Activated T-cell treated with anti-CD3 and anti-CD28 coated beads, Interleukin-2, amount 50 U/mL, for 4 hours (primary cell): ENCODE results near the gene LIMCH1. TPM values are rescaled to one million over a fixed set of nuclear protein-coding genes. Genes with fewer than 3 reads are reported as not detected.

Experiments
- ATAC-seq, 2 donors: fragments of 200-7000 bp; cut with Tn5 transposase; one replicate each; pipeline ENCODE4 v1.10.0; 2021
- DNase-seq: peaks from one replicate; pipeline ENCODE4 v3.0.0-alpha.2; 2020
- H3K27me3 Mint-ChIP-seq: one replicate; pipeline ENCODE4 v1.8.0; 2021; ENCODE audit warnings: low read depth, mixed read lengths
- H3K36me3 Mint-ChIP-seq: one replicate; pipeline ENCODE4 v1.8.0; 2022; ENCODE audit warnings: mixed read lengths; ENCODE audit not compliant: insufficient read depth
- H3K4me1 Mint-ChIP-seq: one replicate; pipeline ENCODE4 v1.8.0; 2021; ENCODE audit warnings: low read depth, mixed read lengths
- H3K4me3 Mint-ChIP-seq: one replicate; pipeline ENCODE4 v1.8.0; 2021; ENCODE audit warnings: mild to moderate bottlenecking, moderate library complexity, mixed read lengths
- H3K9me3 Mint-ChIP-seq: one replicate; pipeline ENCODE4 v1.8.0; 2021; ENCODE audit warnings: mixed read lengths
- total RNA-seq, 3 donors: library from RNA; stranded (reverse); gene quantifications; one replicate each; pipeline ENCODE4 v1.2.1, GENCODE V29; 2021

LIMCH1 gene
- total RNA-seq, 3 donors from 2014 or later, result 0.11 to 0.34 (median 0.15) TPM

DNA sequence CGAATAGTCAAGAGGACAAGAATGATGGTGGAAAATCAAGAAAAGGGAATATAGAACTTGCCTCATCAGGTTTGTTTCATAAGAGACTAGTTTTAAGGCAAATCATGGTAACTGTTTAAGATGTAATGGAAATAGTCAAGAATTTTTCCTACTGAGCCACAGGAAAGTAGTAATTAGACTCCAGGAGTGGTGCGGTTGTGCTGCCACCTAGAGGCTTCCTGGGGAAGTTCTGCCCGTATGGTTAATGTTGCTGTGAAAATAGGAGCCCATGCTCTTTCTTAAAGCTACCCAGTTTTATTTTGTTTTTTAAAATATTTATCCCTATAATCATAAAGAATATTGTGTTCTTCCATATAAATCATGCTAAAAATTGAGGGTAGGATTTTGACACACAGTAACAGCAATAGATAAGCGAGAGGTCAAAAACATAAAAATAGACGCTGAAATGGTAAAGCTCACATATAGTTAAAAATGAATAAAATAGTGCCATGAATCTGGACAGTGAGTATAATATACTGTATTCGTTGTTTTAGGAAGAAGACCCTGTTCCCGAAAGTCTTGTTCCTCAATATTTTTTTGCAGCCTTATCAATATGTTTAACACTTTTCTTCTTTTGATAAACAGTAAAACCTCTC is 123.6 kb downstream of the LIMCH1 start:
- peaks cover 8% of the 10 kb centered on the region for H3K27me3 Mint-ChIP-seq
- no peak overlapping the region for H3K4me3 Mint-ChIP-seq
- ATAC-seq (no peak), DNase-seq (no peak)
- peaks cover 3% of the 10 kb centered on the region for H3K4me1 Mint-ChIP-seq
- H3K36me3 Mint-ChIP-seq, result no peaks in the 10 kb centered on the region
- no peaks in the 10 kb centered on the region for H3K9me3 Mint-ChIP-seq

DNA sequence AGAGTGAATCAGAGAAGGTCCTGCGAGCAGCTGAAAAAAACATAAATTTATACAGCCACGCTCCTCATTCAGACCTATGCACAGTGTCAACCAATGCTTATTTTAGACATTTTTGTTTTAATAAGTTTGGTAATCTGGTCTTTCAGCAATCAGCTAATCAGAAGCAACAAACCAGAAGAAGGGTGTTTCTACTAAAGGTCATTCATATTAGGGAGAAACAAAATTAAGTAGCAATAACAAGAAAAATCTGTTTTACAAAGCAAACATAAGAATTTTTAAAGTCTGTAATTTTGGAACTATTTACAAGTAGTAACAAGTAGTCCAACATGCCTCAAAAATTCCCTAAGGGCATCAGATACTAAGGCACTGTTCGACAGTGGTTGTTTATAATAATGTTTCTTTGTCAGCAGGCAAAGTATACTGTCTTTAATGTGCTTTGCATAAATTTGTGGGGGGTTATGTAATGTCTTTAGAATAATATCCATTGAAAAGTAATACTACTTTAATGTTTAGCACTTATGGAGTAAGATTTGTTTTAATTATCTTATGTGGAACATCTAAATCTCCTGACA is 127.8 kb downstream of the LIMCH1 start:
- Mint-ChIP-seq H3K27me3 (peaks cover 9% of the 10 kb centered on the region), H3K4me3 (no peak overlapping the region), H3K9me3 (no peaks in the 10 kb centered on the region), H3K4me1 (no peaks in the 10 kb centered on the region), H3K36me3 (no peaks in the 10 kb centered on the region)
- ATAC-seq (no peak), DNase-seq (no peak)

GRCh38 chr4:41668024-41668423 is 130.1 kb downstream of the LIMCH1 start:
- H3K36me3 Mint-ChIP-seq, result no peaks in the 10 kb centered on the region
- no peaks in the 10 kb centered on the region for H3K9me3 Mint-ChIP-seq
- H3K4me1 Mint-ChIP-seq, result no peaks in the 10 kb centered on the region
- peaks cover 4% of the 10 kb centered on the region for H3K27me3 Mint-ChIP-seq
- no peak for ATAC-seq
- DNase-seq, result no peak
- no peak overlapping the region for H3K4me3 Mint-ChIP-seq

- Mint-ChIP-seq H3K27me3 (peaks cover 4% of the 10 kb centered on the region), H3K4me3 (no peak overlapping the region), H3K36me3 (no peaks in the 10 kb centered on the region), H3K9me3 (no peaks in the 10 kb centered on the region), H3K4me1 (no peaks in the 10 kb centered on the region)
- no peak for DNase-seq
- ATAC-seq, result no peak
Measured at GRCh38 chr4:41670530-41670929, 132.6 kb downstream of the LIMCH1 start.

GRCh38 chr4:41670982-41671381 is 133.0 kb downstream of the LIMCH1 start:
- no peaks in the 10 kb centered on the region for H3K9me3 Mint-ChIP-seq

DNA sequence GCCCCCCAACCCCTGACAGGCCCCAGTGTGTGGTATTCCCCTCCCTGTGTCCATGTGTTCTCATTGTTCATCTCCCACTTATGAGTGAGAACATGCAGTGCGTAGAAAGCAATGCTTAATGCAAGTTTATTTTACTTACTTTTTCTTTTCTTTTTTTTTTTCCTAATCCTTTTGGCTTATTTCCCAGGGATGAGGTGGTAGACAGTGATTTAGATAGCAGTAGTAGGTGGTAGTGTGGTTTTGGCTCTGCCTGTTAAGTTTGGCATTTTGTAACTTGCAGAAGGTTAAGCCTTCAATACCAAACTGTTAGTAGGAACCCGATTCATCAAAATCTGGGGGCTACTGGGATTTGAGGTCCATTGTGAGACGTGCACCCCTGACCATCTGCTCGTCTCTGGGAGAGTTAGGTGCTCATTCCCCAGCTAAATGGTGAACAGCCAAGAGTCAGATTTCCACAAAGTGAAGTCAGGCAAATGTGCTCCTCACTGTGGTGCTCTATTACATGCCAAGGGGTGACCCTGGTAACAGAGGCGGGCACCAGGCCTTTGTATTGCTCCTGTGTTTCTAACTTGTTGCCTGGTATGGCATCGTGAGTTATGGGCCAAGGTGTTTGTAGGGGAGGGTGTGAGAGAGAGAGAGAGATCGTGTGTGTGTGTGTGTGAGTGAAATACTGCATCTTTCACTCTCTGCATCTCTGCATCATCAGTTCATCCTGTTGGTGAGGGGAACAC is 140.3 kb downstream of the LIMCH1 start:
- Mint-ChIP-seq H3K9me3 (no peaks in the 10 kb centered on the region), H3K4me3 (no peak overlapping the region), H3K4me1 (no peaks in the 10 kb centered on the region), H3K36me3 (no peaks in the 10 kb centered on the region), H3K27me3 (no peaks in the 10 kb centered on the region)
- ATAC-seq (no peak), DNase-seq (no peak)

More at GRCh38 chr4:41670982-41671381, 133.0 kb downstream of the LIMCH1 start:
- ATAC-seq (no peak), DNase-seq (no peak)
- no peaks in the 10 kb centered on the region for H3K4me1 Mint-ChIP-seq
- peaks cover 4% of the 10 kb centered on the region for H3K27me3 Mint-ChIP-seq
- no peaks in the 10 kb centered on the region for H3K36me3 Mint-ChIP-seq
- H3K4me3 Mint-ChIP-seq, result no peak overlapping the region

GRCh38 chr4:41678951-41679350 is 141.0 kb downstream of the LIMCH1 start:
- no peaks in the 10 kb centered on the region for H3K36me3 Mint-ChIP-seq
- no peaks in the 10 kb centered on the region for H3K9me3 Mint-ChIP-seq
- no peaks in the 10 kb centered on the region for H3K27me3 Mint-ChIP-seq
- no peak for DNase-seq
- H3K4me1 Mint-ChIP-seq, result no peaks in the 10 kb centered on the region
- no peak overlapping the region for H3K4me3 Mint-ChIP-seq
- no peak for ATAC-seq

GRCh38 chr4:41679991-41680390 is 142.0 kb downstream of the LIMCH1 start:
- Mint-ChIP-seq H3K27me3 (no peaks in the 10 kb centered on the region), H3K4me3 (no peak overlapping the region), H3K36me3 (no peaks in the 10 kb centered on the region), H3K4me1 (no peaks in the 10 kb centered on the region), H3K9me3 (no peaks in the 10 kb centered on the region)
- ATAC-seq, result no peak
- DNase-seq, result no peak

- no peaks in the 10 kb centered on the region for H3K4me1 Mint-ChIP-seq
- no peaks in the 10 kb centered on the region for H3K9me3 Mint-ChIP-seq
- ATAC-seq (no peak), DNase-seq (no peak)
- no peaks in the 10 kb centered on the region for H3K27me3 Mint-ChIP-seq
- H3K36me3 Mint-ChIP-seq, result no peaks in the 10 kb centered on the region
- no peak overlapping the region for H3K4me3 Mint-ChIP-seq
Measured at GRCh38 chr4:41681054-41681453, 143.1 kb downstream of the LIMCH1 start.

DNA sequence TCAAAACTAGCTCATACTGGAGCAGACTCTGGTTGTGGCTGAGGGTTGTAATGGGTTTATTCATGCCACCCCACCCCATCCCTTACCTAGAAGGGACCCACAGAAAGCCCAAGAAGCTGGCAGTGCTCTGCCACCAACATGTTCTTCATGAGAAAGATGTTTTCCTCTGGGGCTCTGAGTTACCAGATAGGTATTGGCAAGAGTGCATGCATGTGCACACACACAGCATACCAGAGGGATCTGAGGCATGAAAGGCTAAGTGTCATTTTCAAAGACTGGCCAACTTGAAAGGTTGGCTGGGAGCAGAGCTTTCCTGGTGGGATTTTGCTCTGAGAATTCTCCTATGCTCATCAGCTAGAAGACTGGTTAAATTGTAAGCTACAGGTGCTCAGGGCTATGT is 145.4 kb downstream of the LIMCH1 start:
- H3K4me3 Mint-ChIP-seq, result no peak overlapping the region
- ATAC-seq (no peak), DNase-seq (no peak)
- peaks cover 3% of the 10 kb centered on the region for H3K27me3 Mint-ChIP-seq
- H3K36me3 Mint-ChIP-seq, result no peaks in the 10 kb centered on the region
- no peaks in the 10 kb centered on the region for H3K4me1 Mint-ChIP-seq
- H3K9me3 Mint-ChIP-seq, result no peaks in the 10 kb centered on the region

GRCh38 chr4:41686893-41687292 is 148.9 kb downstream of the LIMCH1 start:
- ATAC-seq, result no peak
- Mint-ChIP-seq H3K9me3 (no peaks in the 10 kb centered on the region), H3K27me3 (peaks cover 6% of the 10 kb centered on the region), H3K4me1 (no peaks in the 10 kb centered on the region), H3K4me3 (no peak overlapping the region), H3K36me3 (no peaks in the 10 kb centered on the region)
- no peak for DNase-seq

DNA sequence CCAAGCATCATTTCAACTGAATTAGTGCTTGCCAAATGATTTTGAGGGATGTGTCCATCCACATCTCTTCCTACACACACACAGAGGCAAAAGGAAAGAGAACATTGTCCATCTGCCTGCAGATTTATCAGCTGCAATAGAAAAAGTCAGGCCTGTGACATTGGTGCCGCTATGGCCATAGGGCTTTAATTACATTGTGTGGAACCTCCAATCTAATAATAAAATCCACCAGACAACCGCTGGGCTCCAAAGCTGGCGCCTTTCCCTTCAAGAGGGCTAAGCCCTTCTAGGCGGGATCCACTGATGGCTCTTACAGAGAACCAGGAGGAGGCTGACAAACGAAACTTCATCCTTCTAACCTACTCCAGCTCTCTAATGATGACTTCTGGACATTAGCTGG is 150.0 kb downstream of the LIMCH1 start:
- Mint-ChIP-seq H3K36me3 (no peaks in the 10 kb centered on the region), H3K4me3 (no peak overlapping the region), H3K27me3 (peaks cover 6% of the 10 kb centered on the region), H3K4me1 (no peaks in the 10 kb centered on the region), H3K9me3 (no peaks in the 10 kb centered on the region)
- DNase-seq (no peak), ATAC-seq (no peak)

GRCh38 chr4:41692717-41693345 is 154.9 kb downstream of the LIMCH1 start:
- no peaks in the 10 kb centered on the region for H3K36me3 Mint-ChIP-seq
- H3K4me1 Mint-ChIP-seq, result no peaks in the 10 kb centered on the region
- ATAC-seq (peak in 1 of 2 donors; percentile 34), DNase-seq (peak; percentile 4)
- H3K9me3 Mint-ChIP-seq, result no peaks in the 10 kb centered on the region
- H3K4me3 Mint-ChIP-seq, result no peak overlapping the region
- peaks cover 8% of the 10 kb centered on the region for H3K27me3 Mint-ChIP-seq

DNA sequence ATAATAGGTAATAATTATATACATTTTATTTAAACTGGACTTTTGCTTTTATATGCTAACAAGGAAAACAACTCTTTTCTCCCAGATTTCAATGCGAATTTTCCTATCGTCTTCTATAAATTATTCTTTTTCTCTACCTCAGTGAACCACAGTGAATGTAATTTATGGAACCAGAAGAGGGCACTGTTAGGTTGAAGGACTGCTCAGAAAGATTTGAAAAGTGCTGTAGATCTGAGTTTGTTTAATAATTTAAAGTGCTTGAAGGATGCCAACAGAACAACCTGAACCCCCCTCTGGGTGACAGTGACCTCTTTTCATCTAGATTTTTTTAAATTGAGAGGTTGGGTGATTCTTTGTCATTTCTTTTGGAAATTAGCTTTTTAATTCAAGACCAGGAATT is 155.7 kb downstream of the LIMCH1 start:
- no peaks in the 10 kb centered on the region for H3K36me3 Mint-ChIP-seq
- ATAC-seq, result no peak

More for the DNA sequence above, 155.7 kb downstream of the LIMCH1 start:
- Mint-ChIP-seq H3K9me3 (no peaks in the 10 kb centered on the region), H3K27me3 (peaks cover 9% of the 10 kb centered on the region), H3K4me1 (no peaks in the 10 kb centered on the region), H3K4me3 (no peak overlapping the region)
- no peak for DNase-seq
